Astrocyte (in vitro differentiated cells and primary cell): ENCODE data around the gene RHBDL3.

Experiments used
- EZH2 ChIP-seq: IDR thresholded peaks from 2 replicates; pipeline ENCODE4 v1.6.1; 2012; ENCODE audit warnings: mild to moderate bottlenecking, low read length, inconsistent platforms; ENCODE audit not compliant: insufficient read depth
- TF ChIP-seq, protein P1 (sequence below): IDR thresholded peaks from 2 replicates; pipeline ENCODE4 v1.5.1; 2011; ENCODE audit warnings: low read depth, mild to moderate bottlenecking, inconsistent platforms, low read length, moderate library complexity; ENCODE audit not compliant: insufficient read depth

DNA sequence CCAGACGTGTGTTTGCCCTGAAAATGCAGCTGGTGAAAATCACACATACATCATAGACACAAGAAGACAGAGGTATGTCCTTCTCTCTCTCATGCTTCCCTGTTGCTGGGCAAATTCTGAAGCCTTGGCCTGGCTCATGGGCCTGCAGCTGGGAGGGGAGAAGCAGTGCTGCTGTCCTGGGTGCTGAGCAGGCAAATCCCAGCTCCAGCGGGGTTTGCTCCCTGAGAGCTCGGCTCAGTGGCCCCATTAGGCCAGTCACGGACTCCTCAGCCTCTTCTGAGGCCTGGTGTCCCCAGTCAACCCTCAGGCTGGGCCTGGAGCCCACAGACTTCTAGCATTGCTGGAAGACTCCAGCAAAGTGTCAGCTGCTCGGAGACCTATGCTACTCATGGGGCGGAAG, 11.7 kb downstream of the RHBDL3 start:
- TF ChIP-seq, protein P1, sequence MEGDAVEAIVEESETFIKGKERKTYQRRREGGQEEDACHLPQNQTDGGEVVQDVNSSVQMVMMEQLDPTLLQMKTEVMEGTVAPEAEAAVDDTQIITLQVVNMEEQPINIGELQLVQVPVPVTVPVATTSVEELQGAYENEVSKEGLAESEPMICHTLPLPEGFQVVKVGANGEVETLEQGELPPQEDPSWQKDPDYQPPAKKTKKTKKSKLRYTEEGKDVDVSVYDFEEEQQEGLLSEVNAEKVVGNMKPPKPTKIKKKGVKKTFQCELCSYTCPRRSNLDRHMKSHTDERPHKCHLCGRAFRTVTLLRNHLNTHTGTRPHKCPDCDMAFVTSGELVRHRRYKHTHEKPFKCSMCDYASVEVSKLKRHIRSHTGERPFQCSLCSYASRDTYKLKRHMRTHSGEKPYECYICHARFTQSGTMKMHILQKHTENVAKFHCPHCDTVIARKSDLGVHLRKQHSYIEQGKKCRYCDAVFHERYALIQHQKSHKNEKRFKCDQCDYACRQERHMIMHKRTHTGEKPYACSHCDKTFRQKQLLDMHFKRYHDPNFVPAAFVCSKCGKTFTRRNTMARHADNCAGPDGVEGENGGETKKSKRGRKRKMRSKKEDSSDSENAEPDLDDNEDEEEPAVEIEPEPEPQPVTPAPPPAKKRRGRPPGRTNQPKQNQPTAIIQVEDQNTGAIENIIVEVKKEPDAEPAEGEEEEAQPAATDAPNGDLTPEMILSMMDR, result no peak
- TF ChIP-seq EZH2, result no peak
